IMR-90 (cell line): ENCODE measurements around the gene MYPOP.

Experiments used
- BHLHE40 ChIP-seq: fragments of 150-350 bp; IDR thresholded peaks from 2 replicates; pipeline ENCODE4 v1.6.1; 2016; ENCODE audit warnings: mild to moderate bottlenecking, low read depth, low read length
- FOS ChIP-seq: fragments of 150-350 bp; IDR thresholded peaks from 2 replicates; pipeline ENCODE4 v1.6.1; 2016; ENCODE audit warnings: low read depth, low read length
- MAZ ChIP-seq: IDR thresholded peaks from 2 replicates; pipeline ENCODE4 v1.6.1; 2012; ENCODE audit warnings: low read depth, mild to moderate bottlenecking, low read length, improper control_type of control experiment, moderate library complexity, borderline replicate concordance
- NFE2L2 ChIP-seq: fragments of 150-350 bp; IDR thresholded peaks from 2 replicates; pipeline ENCODE4 v1.6.1; 2016; ENCODE audit warnings: low read depth, mild to moderate bottlenecking, low read length
- POLR2A ChIP-seq: IDR thresholded peaks from 2 replicates; pipeline ENCODE4 v1.6.1; 2012; ENCODE audit warnings: mild to moderate bottlenecking, low read depth, low read length
- SMC3 ChIP-seq: fragments of 150-350 bp; IDR thresholded peaks from 2 replicates; pipeline ENCODE4 v1.6.1; 2016; ENCODE audit warnings: low read depth, mild to moderate bottlenecking, antibody characterized with exemption, low read length, moderate library complexity
- USF2 ChIP-seq: fragments of 150-350 bp; IDR thresholded peaks from 2 replicates; pipeline ENCODE4 v1.6.1; 2017; ENCODE audit warnings: mild to moderate bottlenecking, antibody characterized with exemption, low read length, low read depth
- TF ChIP-seq, protein P1 (sequence below): conservative IDR thresholded peaks from 2 replicates; pipeline ENCODE4 v1.5.1; 2012; ENCODE audit warnings: mild to moderate bottlenecking, low read depth, low read length, improper control_type of control experiment

DNA sequence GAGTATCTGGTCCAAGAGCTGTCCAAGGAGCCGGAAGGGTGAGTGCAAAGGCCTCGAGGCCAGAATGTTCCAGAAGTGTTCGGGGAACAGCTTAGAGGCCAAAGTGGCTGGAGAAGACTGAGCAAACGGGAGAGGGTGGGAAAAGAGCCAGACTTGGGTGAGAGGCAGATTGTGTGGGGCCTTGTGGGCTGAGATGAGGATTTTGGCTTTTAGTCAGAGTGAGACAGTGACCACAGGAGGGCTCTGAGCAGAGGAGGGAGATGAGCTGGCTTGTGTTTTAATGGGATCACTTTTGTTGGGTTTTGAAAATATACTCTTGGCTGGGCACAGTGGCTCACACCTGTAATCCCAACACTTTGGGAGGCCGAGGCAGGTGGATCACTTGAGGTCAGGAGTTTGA, 6.5 kb upstream of the MYPOP start:
- TF ChIP-seq, protein P1, sequence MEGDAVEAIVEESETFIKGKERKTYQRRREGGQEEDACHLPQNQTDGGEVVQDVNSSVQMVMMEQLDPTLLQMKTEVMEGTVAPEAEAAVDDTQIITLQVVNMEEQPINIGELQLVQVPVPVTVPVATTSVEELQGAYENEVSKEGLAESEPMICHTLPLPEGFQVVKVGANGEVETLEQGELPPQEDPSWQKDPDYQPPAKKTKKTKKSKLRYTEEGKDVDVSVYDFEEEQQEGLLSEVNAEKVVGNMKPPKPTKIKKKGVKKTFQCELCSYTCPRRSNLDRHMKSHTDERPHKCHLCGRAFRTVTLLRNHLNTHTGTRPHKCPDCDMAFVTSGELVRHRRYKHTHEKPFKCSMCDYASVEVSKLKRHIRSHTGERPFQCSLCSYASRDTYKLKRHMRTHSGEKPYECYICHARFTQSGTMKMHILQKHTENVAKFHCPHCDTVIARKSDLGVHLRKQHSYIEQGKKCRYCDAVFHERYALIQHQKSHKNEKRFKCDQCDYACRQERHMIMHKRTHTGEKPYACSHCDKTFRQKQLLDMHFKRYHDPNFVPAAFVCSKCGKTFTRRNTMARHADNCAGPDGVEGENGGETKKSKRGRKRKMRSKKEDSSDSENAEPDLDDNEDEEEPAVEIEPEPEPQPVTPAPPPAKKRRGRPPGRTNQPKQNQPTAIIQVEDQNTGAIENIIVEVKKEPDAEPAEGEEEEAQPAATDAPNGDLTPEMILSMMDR = no peak
- no peak for TF ChIP-seq USF2
- no peak for TF ChIP-seq BHLHE40
- no peak for TF ChIP-seq POLR2A
- no peak for TF ChIP-seq NFE2L2
- TF ChIP-seq FOS = no peak
- no peak for TF ChIP-seq MAZ
- no peak for TF ChIP-seq SMC3
